ENCODE measurements around the gene KRIT1.
"Not testable (repeated sequence)": the region's sequence is repeated elsewhere in the genome, so short reads cannot be mapped to it uniquely, and the experiment has no call there.

Gene KRIT1

DNA sequence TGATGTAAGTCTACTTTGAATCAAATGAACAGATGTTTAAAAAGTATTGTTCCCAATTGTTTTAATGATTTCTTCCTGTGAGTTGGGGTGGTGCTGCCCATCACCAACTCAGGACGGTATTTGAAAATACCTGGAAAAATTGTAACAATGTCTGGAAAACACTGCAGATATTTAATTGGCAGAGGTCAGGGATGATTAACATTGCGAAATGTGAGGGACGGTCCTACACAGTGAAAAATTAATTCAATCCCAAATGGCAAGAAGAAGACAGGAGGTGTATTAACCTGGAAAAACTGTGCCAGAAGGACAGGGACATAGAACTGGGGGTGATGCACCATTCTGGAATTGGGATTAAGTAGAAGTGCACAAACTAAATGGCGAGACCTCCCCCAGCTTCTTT, 29.6 kb upstream of the KRIT1 start:
- H3K9me3 ChIP-seq (ENCODE audit: control insufficient read depth, insufficient read depth, low read depth, low read length), result no peaks in the 10 kb centered on the region
- peaks cover 13% of the 10 kb centered on the region for H3K4me1 ChIP-seq (ENCODE audit: control insufficient read depth, insufficient read depth, low read length)
- no peaks in the 10 kb centered on the region for H3K27me3 ChIP-seq (ENCODE audit: control insufficient read depth, insufficient read depth, low read length)
- H3K9ac ChIP-seq (ENCODE audit: low read length), result no peak overlapping the region
- H3K36me3 ChIP-seq (ENCODE audit: control insufficient read depth, insufficient read depth, low read length), result no peaks in the 10 kb centered on the region
- H3K27ac ChIP-seq (ENCODE audit: low read depth, low read length), result no peak overlapping the region
- H3K4me3 ChIP-seq (ENCODE audit: low read depth, low read length), result no peak overlapping the region

GRCh38 chr7:92268921-92269320, 23.2 kb upstream of the KRIT1 start:
- Histone ChIP-seq H3K9me3 (ENCODE audit: control insufficient read depth, insufficient read depth, low read depth, low read length) (no peaks in the 10 kb centered on the region), H3K4me1 (ENCODE audit: control insufficient read depth, insufficient read depth, low read length) (peaks cover 8% of the 10 kb centered on the region; the same call in 1 of the 2 replicates), H3K27ac (ENCODE audit: low read depth, low read length) (no peak overlapping the region), H3K27me3 (ENCODE audit: control insufficient read depth, insufficient read depth, low read length) (no peaks in the 10 kb centered on the region), H3K4me3 (ENCODE audit: low read depth, low read length) (no peak overlapping the region), H3K36me3 (ENCODE audit: control insufficient read depth, insufficient read depth, low read length) (no peaks in the 10 kb centered on the region), H3K9ac (ENCODE audit: low read length) (no peak overlapping the region)

DNA sequence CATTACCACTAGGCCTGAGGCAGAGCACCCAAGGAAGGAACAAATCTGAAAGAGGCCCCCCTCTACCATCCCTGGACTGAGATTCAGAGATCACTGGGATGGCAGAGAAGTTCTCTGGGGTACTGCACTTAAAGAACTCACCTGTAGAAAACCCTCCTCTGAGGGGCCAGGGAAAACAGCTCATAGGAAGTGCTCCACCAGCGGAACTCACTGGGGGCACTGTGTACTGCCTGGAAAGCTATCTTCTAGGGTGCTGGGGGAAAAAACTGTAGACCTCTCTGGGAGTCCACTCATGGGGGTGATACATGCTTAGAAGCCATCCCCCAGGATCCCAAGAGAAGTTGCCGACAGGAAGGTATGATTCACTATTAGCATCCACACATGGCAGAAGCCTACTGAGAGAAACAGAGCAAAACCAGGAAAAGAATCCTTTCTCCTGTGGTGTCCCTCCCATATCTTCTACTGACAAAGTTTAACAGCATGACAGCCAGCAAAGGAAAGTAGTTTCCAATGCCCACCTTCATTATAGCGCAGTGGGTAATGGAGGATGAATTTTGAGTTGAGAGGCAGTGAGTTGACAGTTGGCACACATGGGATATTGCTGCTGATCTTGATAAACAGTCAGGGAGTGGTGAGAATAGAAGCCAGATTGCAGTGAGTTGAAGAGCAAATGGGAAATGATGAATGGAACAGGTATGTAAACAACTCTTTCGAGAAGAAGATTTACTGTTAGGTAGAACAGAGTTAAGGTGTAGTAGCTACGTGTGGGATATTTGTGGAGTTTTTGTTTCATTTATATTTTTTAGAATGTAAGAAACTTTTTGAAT, 20.9 kb upstream of the KRIT1 start:
- no peak overlapping the region for H3K9ac ChIP-seq (ENCODE audit: low read length)
- H3K27me3 ChIP-seq (ENCODE audit: control insufficient read depth, insufficient read depth, low read length), result no peaks in the 10 kb centered on the region
- H3K27ac ChIP-seq (ENCODE audit: low read depth, low read length), result no peak overlapping the region
- H3K4me1 ChIP-seq (ENCODE audit: control insufficient read depth, insufficient read depth, low read length), result peaks cover 8% of the 10 kb centered on the region; the same call in 1 of the 2 replicates
- H3K9me3 ChIP-seq (ENCODE audit: control insufficient read depth, insufficient read depth, low read depth, low read length), result no peaks in the 10 kb centered on the region
- H3K4me3 ChIP-seq (ENCODE audit: low read depth, low read length), result no peak overlapping the region
- no peaks in the 10 kb centered on the region for H3K36me3 ChIP-seq (ENCODE audit: control insufficient read depth, insufficient read depth, low read length)

DNA sequence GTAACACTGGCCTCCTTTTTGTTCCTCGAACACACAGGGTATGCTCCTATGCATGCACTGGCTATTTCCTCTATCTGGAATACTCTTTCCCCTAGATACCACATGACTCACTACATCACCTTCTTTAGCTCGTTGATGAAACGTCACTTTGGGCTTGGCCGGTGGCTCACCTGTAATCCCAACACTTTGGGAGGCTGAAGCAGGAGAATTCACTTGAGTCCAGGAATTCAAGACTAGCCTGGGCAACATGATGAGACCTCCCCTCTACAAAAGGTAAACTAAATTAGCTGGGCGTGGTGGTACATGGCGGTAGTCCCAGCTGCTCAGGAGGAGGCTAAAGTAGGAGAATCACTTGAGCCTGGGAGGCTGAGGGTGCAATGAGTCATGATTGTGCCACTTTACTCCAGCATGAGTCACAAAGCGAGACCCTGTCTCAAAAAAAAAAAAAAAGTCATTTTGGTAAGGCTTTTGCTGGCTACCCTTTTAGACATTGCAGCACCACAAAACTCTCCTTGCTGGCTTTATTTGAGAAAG, 14.6 kb upstream of the KRIT1 start:
- Histone ChIP-seq H3K4me1 (ENCODE audit: control insufficient read depth, insufficient read depth, low read length) (no peaks in the 10 kb centered on the region), H3K4me3 (ENCODE audit: low read depth, low read length) (no peak overlapping the region), H3K36me3 (ENCODE audit: control insufficient read depth, insufficient read depth, low read length) (no peaks in the 10 kb centered on the region), H3K27ac (ENCODE audit: low read depth, low read length) (no peak overlapping the region), H3K9ac (ENCODE audit: low read length) (no peak overlapping the region), H3K9me3 (ENCODE audit: control insufficient read depth, insufficient read depth, low read depth, low read length) (peaks cover under 1% of the 10 kb centered on the region; the same call in 1 of the 2 replicates), H3K27me3 (ENCODE audit: control insufficient read depth, insufficient read depth, low read length) (no peaks in the 10 kb centered on the region)

DNA sequence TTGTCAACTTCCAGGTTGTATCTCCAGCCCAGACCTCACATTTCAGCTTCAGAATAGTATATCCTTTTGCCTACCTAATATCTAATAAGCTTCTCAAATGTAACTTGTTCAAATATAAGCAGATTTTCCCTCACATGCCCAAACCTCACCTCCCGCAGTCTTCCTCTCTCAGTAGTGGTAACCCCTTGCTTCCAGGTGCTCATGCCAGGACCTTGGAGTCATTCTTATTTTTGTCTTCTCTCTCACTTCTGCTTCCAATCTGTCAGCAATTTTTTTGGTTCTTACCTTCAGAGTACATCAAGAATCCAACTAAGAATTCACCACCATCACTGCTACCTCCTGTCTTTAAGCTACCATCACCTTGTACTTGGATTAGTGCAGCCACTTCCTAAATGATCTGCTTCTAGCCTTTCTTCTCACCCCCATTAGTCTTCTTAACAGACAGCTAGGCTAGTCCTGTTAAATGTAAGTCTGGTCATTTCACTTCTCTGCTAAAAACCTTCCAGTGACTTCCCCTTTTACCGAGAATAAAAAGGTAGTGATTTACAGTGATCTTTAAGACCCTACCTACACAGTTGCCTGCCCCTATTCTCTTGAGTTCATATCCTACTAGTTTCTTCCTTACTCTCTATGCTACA, 14.0 kb upstream of the KRIT1 start:
- no peak overlapping the region for H3K4me3 ChIP-seq (ENCODE audit: low read depth, low read length)
- no peak overlapping the region for H3K9ac ChIP-seq (ENCODE audit: low read length)
- peaks cover 3% of the 10 kb centered on the region; the same call in 1 of the 2 replicates for H3K9me3 ChIP-seq (ENCODE audit: control insufficient read depth, insufficient read depth, low read depth, low read length)
- H3K27ac ChIP-seq (ENCODE audit: low read depth, low read length), result no peak overlapping the region
- H3K4me1 ChIP-seq (ENCODE audit: control insufficient read depth, insufficient read depth, low read length), result no peaks in the 10 kb centered on the region
- H3K36me3 ChIP-seq (ENCODE audit: control insufficient read depth, insufficient read depth, low read length), result no peaks in the 10 kb centered on the region
- no peaks in the 10 kb centered on the region for H3K27me3 ChIP-seq (ENCODE audit: control insufficient read depth, insufficient read depth, low read length)

DNA sequence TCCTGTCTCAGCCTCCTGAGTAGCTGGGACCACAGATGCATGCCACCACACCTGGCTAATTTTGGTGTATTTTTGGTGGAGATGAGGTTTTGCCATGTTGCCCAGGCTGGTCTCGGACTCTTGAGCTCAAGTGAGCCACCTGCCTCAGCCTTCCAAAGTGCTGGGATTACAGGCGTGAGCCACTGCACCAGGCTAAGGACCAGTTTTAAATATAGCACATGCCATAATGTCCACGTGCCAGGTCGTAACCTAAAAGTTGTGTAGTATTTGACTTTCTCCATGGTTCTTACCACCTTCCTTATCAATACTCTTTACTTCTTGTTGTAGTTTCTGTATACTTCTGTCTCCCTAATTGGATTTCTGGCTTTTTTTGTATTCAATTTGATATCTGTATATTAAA, 13.3 kb upstream of the KRIT1 start:
- no peak overlapping the region for H3K27ac ChIP-seq (ENCODE audit: low read depth, low read length)

GRCh38 chr7:92255308-92255707, 9.6 kb upstream of the KRIT1 start:
- Histone ChIP-seq H3K4me1 (ENCODE audit: control insufficient read depth, insufficient read depth, low read length) (no peaks in the 10 kb centered on the region), H3K9ac (ENCODE audit: low read length) (no peak overlapping the region), H3K4me3 (ENCODE audit: low read depth, low read length) (no peak overlapping the region), H3K27me3 (ENCODE audit: control insufficient read depth, insufficient read depth, low read length) (no peaks in the 10 kb centered on the region), H3K36me3 (ENCODE audit: control insufficient read depth, insufficient read depth, low read length) (peaks cover 8% of the 10 kb centered on the region; the same call in 1 of the 2 replicates), H3K27ac (ENCODE audit: low read depth, low read length) (no peak overlapping the region), H3K9me3 (ENCODE audit: control insufficient read depth, insufficient read depth, low read depth, low read length) (peaks cover 8% of the 10 kb centered on the region; the same call in 1 of the 2 replicates)

More for the DNA sequence above, 13.3 kb upstream of the KRIT1 start:
- Histone ChIP-seq H3K9me3 (ENCODE audit: control insufficient read depth, insufficient read depth, low read depth, low read length) (peaks cover 4% of the 10 kb centered on the region; the same call in 1 of the 2 replicates), H3K4me1 (ENCODE audit: control insufficient read depth, insufficient read depth, low read length) (no peaks in the 10 kb centered on the region), H3K4me3 (ENCODE audit: low read depth, low read length) (no peak overlapping the region), H3K36me3 (ENCODE audit: control insufficient read depth, insufficient read depth, low read length) (no peaks in the 10 kb centered on the region), H3K9ac (ENCODE audit: low read length) (no peak overlapping the region), H3K27me3 (ENCODE audit: control insufficient read depth, insufficient read depth, low read length) (no peaks in the 10 kb centered on the region)

- not testable (repeated sequence) for H3K4me1 ChIP-seq (ENCODE audit: control insufficient read depth, insufficient read depth, low read length); H3K27me3 ChIP-seq (ENCODE audit: control insufficient read depth, insufficient read depth, low read length); H3K27ac ChIP-seq (ENCODE audit: low read depth, low read length); H3K4me3 ChIP-seq (ENCODE audit: low read depth, low read length); H3K36me3 ChIP-seq (ENCODE audit: control insufficient read depth, insufficient read depth, low read length); H3K9me3 ChIP-seq (ENCODE audit: control insufficient read depth, insufficient read depth, low read depth, low read length); H3K9ac ChIP-seq (ENCODE audit: low read length)
Observed at GRCh38 chr7:92254800-92255199, 9.1 kb upstream of the KRIT1 start.

DNA sequence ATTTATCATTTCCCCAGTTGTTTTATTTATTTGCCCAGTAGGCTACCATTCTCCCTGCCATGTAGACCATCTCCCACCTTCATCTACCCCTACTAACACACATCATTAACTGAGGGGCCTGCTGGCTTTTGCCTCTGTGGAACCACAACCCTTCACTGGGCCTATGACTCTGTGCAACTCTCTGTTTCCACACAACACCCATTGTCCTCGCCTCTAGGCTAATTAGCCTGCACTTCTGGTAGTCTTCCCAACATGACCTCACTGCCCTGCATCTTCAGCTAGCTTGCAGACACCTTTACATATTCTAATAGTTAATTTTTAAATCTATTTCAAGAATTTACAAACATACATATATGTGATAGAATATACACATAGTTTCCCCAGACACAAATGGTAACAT, 7.5 kb upstream of the KRIT1 start:
- Histone ChIP-seq H3K4me1 (ENCODE audit: control insufficient read depth, insufficient read depth, low read length) (no peaks in the 10 kb centered on the region), H3K36me3 (ENCODE audit: control insufficient read depth, insufficient read depth, low read length) (peaks cover 8% of the 10 kb centered on the region; the same call in 1 of the 2 replicates), H3K9me3 (ENCODE audit: control insufficient read depth, insufficient read depth, low read depth, low read length) (peaks cover 8% of the 10 kb centered on the region; the same call in 1 of the 2 replicates), H3K27me3 (ENCODE audit: control insufficient read depth, insufficient read depth, low read length) (no peaks in the 10 kb centered on the region), H3K9ac (ENCODE audit: low read length) (no peak overlapping the region), H3K4me3 (ENCODE audit: low read depth, low read length) (no peak overlapping the region), H3K27ac (ENCODE audit: low read depth, low read length) (no peak overlapping the region)

DNA sequence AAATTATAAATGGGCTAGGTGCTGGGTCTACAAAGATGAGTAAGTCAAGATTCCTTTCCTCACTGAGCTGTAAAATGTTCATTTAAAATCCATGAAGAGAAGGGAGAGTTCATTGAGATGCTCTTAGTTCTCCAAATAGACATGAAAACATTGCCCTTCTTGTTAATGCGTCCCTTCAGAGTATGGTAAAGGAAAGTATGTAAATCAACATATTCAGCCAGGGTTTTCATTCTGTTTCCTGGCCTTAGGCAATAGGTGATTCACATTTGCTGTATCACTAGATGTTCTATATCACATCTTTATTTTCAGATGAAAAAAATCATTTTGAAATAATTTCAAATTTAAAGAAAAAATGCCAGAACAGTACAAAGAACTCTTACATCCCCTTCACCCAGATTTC, 5.5 kb upstream of the KRIT1 start:
- peaks cover 8% of the 10 kb centered on the region; the same call in 1 of the 2 replicates for H3K36me3 ChIP-seq (ENCODE audit: control insufficient read depth, insufficient read depth, low read length)
- no peaks in the 10 kb centered on the region for H3K27me3 ChIP-seq (ENCODE audit: control insufficient read depth, insufficient read depth, low read length)

GRCh38 chr7:92250603-92251002, 4.9 kb upstream of the KRIT1 start:
- Histone ChIP-seq H3K4me1 (ENCODE audit: control insufficient read depth, insufficient read depth, low read length) (peaks cover 8% of the 10 kb centered on the region), H3K36me3 (ENCODE audit: control insufficient read depth, insufficient read depth, low read length) (peaks cover 8% of the 10 kb centered on the region; the same call in 1 of the 2 replicates), H3K27me3 (ENCODE audit: control insufficient read depth, insufficient read depth, low read length) (no peaks in the 10 kb centered on the region), H3K9me3 (ENCODE audit: control insufficient read depth, insufficient read depth, low read depth, low read length) (peaks cover 8% of the 10 kb centered on the region; the same call in 1 of the 2 replicates), H3K9ac (ENCODE audit: low read length) (no peak overlapping the region), H3K27ac (ENCODE audit: low read depth, low read length) (no peak overlapping the region), H3K4me3 (ENCODE audit: low read depth, low read length) (no peak overlapping the region)

More for the DNA sequence above, 5.5 kb upstream of the KRIT1 start:
- H3K27ac ChIP-seq (ENCODE audit: low read depth, low read length), result no peak overlapping the region
- H3K4me3 ChIP-seq (ENCODE audit: low read depth, low read length), result no peak overlapping the region
- no peak overlapping the region for H3K9ac ChIP-seq (ENCODE audit: low read length)
- peaks cover 8% of the 10 kb centered on the region for H3K4me1 ChIP-seq (ENCODE audit: control insufficient read depth, insufficient read depth, low read length)
- H3K9me3 ChIP-seq (ENCODE audit: control insufficient read depth, insufficient read depth, low read depth, low read length), result peaks cover 8% of the 10 kb centered on the region; the same call in 1 of the 2 replicates

All from HUES6 (cell line).